GM19372 (cell line): ENCODE results near the gene FGF3.

Experiments
- ATAC-seq: cut with Tn5 transposase; IDR thresholded peaks from one replicate; pipeline ENCODE4 v1.9.1; 2021; ENCODE audit warnings: mild to moderate bottlenecking, low read depth, moderate library complexity; ENCODE audit not compliant: unreplicated experiment

Gene FGF3

GRCh38 chr11:69825941-69826340, 6.7 kb upstream of the FGF3 start:
- no peak for ATAC-seq

GRCh38 chr11:69825037-69825834, 6.0 kb upstream of the FGF3 start:
- no peak for ATAC-seq

GRCh38 chr11:69823641-69824265, 4.5 kb upstream of the FGF3 start:
- no peak for ATAC-seq

GRCh38 chr11:69822676-69823494, 3.7 kb upstream of the FGF3 start:
- no peak for ATAC-seq

- ATAC-seq, result no peak
These were observed 2.4 kb upstream of the FGF3 start for GRCh38 chr11:69821511-69822040.

- ATAC-seq, result no peak
These were observed 1.2 kb upstream of the FGF3 start for GRCh38 chr11:69820441-69820840.

GRCh38 chr11:69819541-69820070, 390 bp upstream of the FGF3 start:
- no peak for ATAC-seq

GRCh38 chr11:69818231-69818602, 999 bp downstream of the FGF3 start:
- no peak for ATAC-seq

- no peak for ATAC-seq
These were observed 1.7 kb downstream of the FGF3 start for GRCh38 chr11:69817265-69818230.

GRCh38 chr11:69816671-69817070, 2.5 kb downstream of the FGF3 start:
- ATAC-seq, result no peak

GRCh38 chr11:69815973-69816372, 3.2 kb downstream of the FGF3 start:
- ATAC-seq, result no peak

GRCh38 chr11:69814902-69815301, 4.3 kb downstream of the FGF3 start:
- no peak for ATAC-seq

GRCh38 chr11:69814411-69814810, 4.8 kb downstream of the FGF3 start:
- no peak for ATAC-seq

- no peak for ATAC-seq
These were observed 5.4 kb downstream of the FGF3 start for GRCh38 chr11:69813839-69814238.

- no peak for ATAC-seq
These were observed 6.3 kb downstream of the FGF3 start for GRCh38 chr11:69812946-69813345.

GRCh38 chr11:69812256-69812655, 7.0 kb downstream of the FGF3 start:
- no peak for ATAC-seq

GRCh38 chr11:69811431-69811830, 7.8 kb downstream of the FGF3 start:
- ATAC-seq, result no peak

- no peak for ATAC-seq
These were observed 8.7 kb downstream of the FGF3 start for GRCh38 chr11:69810289-69811118.

- ATAC-seq, result no peak
These were observed 10.5 kb downstream of the FGF3 start for GRCh38 chr11:69808667-69809086.
